Esophagus (tissue), 2 donors: ENCODE measurements around the gene CMTM7. TPM values are rescaled to one million over a fixed set of nuclear protein-coding genes. Genes with fewer than 3 reads are reported as not detected.

Experiments used
- H3K27ac ChIP-seq, 2 donors: one replicate each; pipeline ENCODE4 v1.5.1; 2013; ENCODE audit warnings: low read depth in 2 of 2, mild to moderate bottlenecking in 2 of 2, inconsistent platforms in 1 of 2, low read length in 1 of 2, moderate library complexity in 1 of 2
- H3K27me3 ChIP-seq, 2 donors: one replicate each; pipeline ENCODE4 v1.6.1; 2013; ENCODE audit warnings: low read length in 2 of 2, control low read depth in 1 of 2, mild to moderate bottlenecking in 1 of 2; ENCODE audit not compliant: insufficient read depth in 2 of 2, control insufficient read depth in 1 of 2
- H3K36me3 ChIP-seq, 2 donors: one replicate each; pipeline ENCODE4 v1.6.1; 2013; ENCODE audit warnings: low read length in 1 of 2; ENCODE audit not compliant: control insufficient read depth in 2 of 2, insufficient read depth in 2 of 2
- H3K4me1 ChIP-seq, 2 donors: one replicate each; pipeline ENCODE4 v1.6.1; 2013; ENCODE audit warnings: low read length in 1 of 2; ENCODE audit not compliant: control insufficient read depth in 2 of 2, insufficient read depth in 2 of 2
- H3K4me3 ChIP-seq, 2 donors: one replicate each; pipeline ENCODE4 v1.5.1; 2013; ENCODE audit warnings: low read length in 2 of 2, mild to moderate bottlenecking in 2 of 2, low read depth in 1 of 2, moderate library complexity in 1 of 2
- H3K9me3 ChIP-seq, 2 donors: one replicate each; pipeline ENCODE4 v1.6.1; 2013; ENCODE audit warnings: mild to moderate bottlenecking in 2 of 2, low read depth in 1 of 2, low read length in 1 of 2, moderate library complexity in 1 of 2; ENCODE audit not compliant: control insufficient read depth in 2 of 2, insufficient read depth in 1 of 2
- WGBS, 2 donors: extraction: QIAGEN DNeasy Blood & Tissue Kit; methylation state at CpG; one replicate each; pipeline ENCODE4 v1.1.7; 2013; 5-methylcytosine and 5-hydroxymethylcytosine counted together
- polyA plus RNA-seq, 2 donors: library from polyadenylated mRNA; stranded (reverse); fragments of 200-250 nt; gene quantifications; one replicate each; pipeline ENCODE4 v1.2.3, GENCODE V29; 2013
- donor health status: healthy with polysubstance abuse.
- donor health status: Bipolar disorder and iron deficiency.

Gene CMTM7
- polyA plus RNA-seq: 1 to 10 TPM in 1 of 2 donors, under 1 TPM in 1; 0.79 to 1.6 TPM

GRCh38 chr3:32391643-32392535, at the start of gene CMTM7:
TSS of gene CMTM7 (plus strand) at chr3:32391853. CDS start at chr3:32391907, 54 bp downstream.
- 2% methylated on average over 102 to 107 of the region's 107 CpGs for WGBS, 2 donors

GRCh38 chr3:32347343-32348125, 44.1 kb upstream of the CMTM7 start:
- no peaks in the 10 kb centered on the region for H3K9me3 ChIP-seq
- H3K4me1 ChIP-seq: no peaks in the 10 kb centered on the region
- H3K27ac ChIP-seq: no peak overlapping the region
- H3K27me3 ChIP-seq: no peaks in the 10 kb centered on the region
- 61 to 74% methylated on average over 11 of the region's 11 CpGs for WGBS, 2 donors
- no peak overlapping the region for H3K4me3 ChIP-seq
- no peaks in the 10 kb centered on the region for H3K36me3 ChIP-seq

More at GRCh38 chr3:32391643-32392535, at the start of gene CMTM7:
- Histone ChIP-seq H3K27ac (peak within 1 kb of the TSS; percentile 54 to 73), H3K4me3 (peak within 1 kb of the TSS; percentile 46 to 56), H3K4me1 (peaks cover 3 to 4% of the 10 kb centered on the region in 2 donors), H3K36me3 (no peaks in the 10 kb centered on the region), H3K9me3 (no peaks in the 10 kb centered on the region), H3K27me3 (peaks cover 0 to 6% of the 10 kb centered on the region in 2 donors)

- 70 to 95% methylated on average over 2 of the region's 2 CpGs for WGBS, 2 donors
- H3K27ac ChIP-seq: no peak overlapping the region
Measured at GRCh38 chr3:32349184-32349583, 42.5 kb upstream of the CMTM7 start.

GRCh38 chr3:32352563-32352962, 39.1 kb upstream of the CMTM7 start:
- no peaks in the 10 kb centered on the region for H3K36me3 ChIP-seq
- H3K4me3 ChIP-seq: no peak overlapping the region
- H3K9me3 ChIP-seq: no peaks in the 10 kb centered on the region
- no peaks in the 10 kb centered on the region for H3K27me3 ChIP-seq
- no peak overlapping the region for H3K27ac ChIP-seq
- H3K4me1 ChIP-seq: no peaks in the 10 kb centered on the region

More at GRCh38 chr3:32349184-32349583, 42.5 kb upstream of the CMTM7 start:
- Histone ChIP-seq H3K9me3 (no peaks in the 10 kb centered on the region), H3K36me3 (no peaks in the 10 kb centered on the region), H3K27me3 (no peaks in the 10 kb centered on the region), H3K4me1 (no peaks in the 10 kb centered on the region), H3K4me3 (no peak overlapping the region)

- WGBS, 2 donors: 96 to 97% methylated on average over 2 of the region's 2 CpGs
- Histone ChIP-seq H3K4me3 (no peak overlapping the region), H3K4me1 (no peaks in the 10 kb centered on the region), H3K27me3 (no peaks in the 10 kb centered on the region), H3K36me3 (no peaks in the 10 kb centered on the region), H3K27ac (no peak overlapping the region), H3K9me3 (no peaks in the 10 kb centered on the region)
Measured at GRCh38 chr3:32353351-32353750, 38.3 kb upstream of the CMTM7 start.

GRCh38 chr3:32354362-32354778, 37.3 kb upstream of the CMTM7 start:
- Histone ChIP-seq H3K27ac (no peak overlapping the region), H3K36me3 (no peaks in the 10 kb centered on the region), H3K27me3 (no peaks in the 10 kb centered on the region), H3K4me1 (no peaks in the 10 kb centered on the region), H3K9me3 (no peaks in the 10 kb centered on the region), H3K4me3 (no peak overlapping the region)
- WGBS, 2 donors: 53 to 57% methylated on average over 8 of the region's 8 CpGs

- Histone ChIP-seq H3K27ac (no peak overlapping the region), H3K36me3 (no peaks in the 10 kb centered on the region), H3K9me3 (no peaks in the 10 kb centered on the region), H3K27me3 (no peaks in the 10 kb centered on the region), H3K4me3 (no peak overlapping the region), H3K4me1 (no peaks in the 10 kb centered on the region)
- WGBS, 2 donors: 78 to 79% methylated on average over 8 of the region's 8 CpGs
Measured at GRCh38 chr3:32355751-32356291, 35.8 kb upstream of the CMTM7 start.

- no peak overlapping the region for H3K4me3 ChIP-seq
- no peaks in the 10 kb centered on the region for H3K9me3 ChIP-seq
- H3K4me1 ChIP-seq: no peaks in the 10 kb centered on the region
- WGBS, 2 donors: 87 to 90% methylated on average over 5 of the region's 5 CpGs
- H3K27me3 ChIP-seq: no peaks in the 10 kb centered on the region
- no peaks in the 10 kb centered on the region for H3K36me3 ChIP-seq
- H3K27ac ChIP-seq: no peak overlapping the region
Measured at GRCh38 chr3:32359766-32360492, 31.7 kb upstream of the CMTM7 start.

- Histone ChIP-seq H3K36me3 (no peaks in the 10 kb centered on the region), H3K4me1 (no peaks in the 10 kb centered on the region), H3K4me3 (no peak overlapping the region), H3K27ac (no peak overlapping the region), H3K27me3 (no peaks in the 10 kb centered on the region), H3K9me3 (no peaks in the 10 kb centered on the region)
- 75 to 79% methylated on average over 4 of the region's 4 CpGs for WGBS, 2 donors
Measured at GRCh38 chr3:32360493-32360827, 31.2 kb upstream of the CMTM7 start.
